ENCODE data around the gene TSEN2.

Gene TSEN2

DNA sequence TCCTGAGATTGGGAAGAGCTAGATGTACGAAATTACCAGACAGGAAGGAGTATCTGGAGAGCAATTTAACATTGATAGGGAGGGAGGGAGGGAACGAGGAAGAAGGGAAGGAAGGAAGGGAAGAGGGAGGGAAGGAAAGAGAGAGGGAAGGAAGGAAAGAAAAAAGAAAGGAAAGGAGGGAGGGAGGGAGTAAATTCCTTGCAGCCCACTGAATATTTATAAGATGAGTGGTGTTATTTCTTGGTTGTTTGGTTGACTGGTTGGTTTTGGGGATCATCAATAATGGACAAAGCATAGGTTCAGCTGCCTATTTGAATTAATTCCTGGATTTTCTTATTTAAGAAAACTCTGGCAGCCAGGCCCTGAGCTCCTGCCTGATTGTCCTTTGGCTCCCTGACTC, 15.5 kb upstream of the TSEN2 start:
- TF ChIP-seq, protein P1, sequence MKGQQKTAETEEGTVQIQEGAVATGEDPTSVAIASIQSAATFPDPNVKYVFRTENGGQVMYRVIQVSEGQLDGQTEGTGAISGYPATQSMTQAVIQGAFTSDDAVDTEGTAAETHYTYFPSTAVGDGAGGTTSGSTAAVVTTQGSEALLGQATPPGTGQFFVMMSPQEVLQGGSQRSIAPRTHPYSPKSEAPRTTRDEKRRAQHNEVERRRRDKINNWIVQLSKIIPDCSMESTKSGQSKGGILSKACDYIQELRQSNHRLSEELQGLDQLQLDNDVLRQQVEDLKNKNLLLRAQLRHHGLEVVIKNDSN (IDR thresholded peaks at IDR 0.05), result no peak
- TF ChIP-seq TCF12 (IDR thresholded peaks at IDR 0.05; ENCODE audit: low read depth) (no peak), EGR1 (IDR thresholded peaks at IDR 0.05) (no peak), EP300 (IDR thresholded peaks at IDR 0.05; ENCODE audit: borderline replicate concordance) (no peak), TAF1 (IDR thresholded peaks at IDR 0.05; ENCODE audit: low read depth) (no peak), ZBTB7A (IDR thresholded peaks at IDR 0.05; ENCODE audit: low read depth) (no peak)
- TF ChIP-seq, protein P2, sequence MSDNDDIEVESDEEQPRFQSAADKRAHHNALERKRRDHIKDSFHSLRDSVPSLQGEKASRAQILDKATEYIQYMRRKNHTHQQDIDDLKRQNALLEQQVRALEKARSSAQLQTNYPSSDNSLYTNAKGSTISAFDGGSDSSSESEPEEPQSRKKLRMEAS (IDR thresholded peaks at IDR 0.05), result no peak

DNA sequence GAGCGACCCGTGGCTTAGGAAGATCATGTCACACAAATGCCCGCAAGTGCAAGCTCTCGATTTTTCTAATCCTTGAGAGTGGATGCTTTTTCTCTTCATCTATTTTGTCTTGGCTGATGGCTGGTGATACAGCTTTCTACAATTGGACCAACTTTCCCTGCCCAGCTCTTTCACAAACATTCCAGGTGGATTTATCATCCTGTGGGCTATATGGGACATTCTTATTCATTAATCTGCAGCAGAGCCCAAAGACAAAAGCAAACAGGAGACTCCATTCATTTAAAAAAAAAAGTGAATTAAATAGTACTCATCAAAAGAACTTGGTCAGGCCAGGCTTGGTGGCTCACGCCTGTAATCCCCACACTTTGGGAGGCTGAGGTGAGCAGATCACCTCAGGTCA, 14.2 kb upstream of the TSEN2 start:
- TF ChIP-seq EP300 (IDR thresholded peaks at IDR 0.05; ENCODE audit: borderline replicate concordance) (no peak), ZBTB7A (IDR thresholded peaks at IDR 0.05; ENCODE audit: low read depth) (no peak), CEBPB (IDR thresholded peaks at IDR 0.05) (no peak), RAD21 (IDR thresholded peaks at IDR 0.05; ENCODE audit: low read depth) (no peak), TCF12 (IDR thresholded peaks at IDR 0.05; ENCODE audit: low read depth) (no peak)
- TF ChIP-seq, protein P3, sequence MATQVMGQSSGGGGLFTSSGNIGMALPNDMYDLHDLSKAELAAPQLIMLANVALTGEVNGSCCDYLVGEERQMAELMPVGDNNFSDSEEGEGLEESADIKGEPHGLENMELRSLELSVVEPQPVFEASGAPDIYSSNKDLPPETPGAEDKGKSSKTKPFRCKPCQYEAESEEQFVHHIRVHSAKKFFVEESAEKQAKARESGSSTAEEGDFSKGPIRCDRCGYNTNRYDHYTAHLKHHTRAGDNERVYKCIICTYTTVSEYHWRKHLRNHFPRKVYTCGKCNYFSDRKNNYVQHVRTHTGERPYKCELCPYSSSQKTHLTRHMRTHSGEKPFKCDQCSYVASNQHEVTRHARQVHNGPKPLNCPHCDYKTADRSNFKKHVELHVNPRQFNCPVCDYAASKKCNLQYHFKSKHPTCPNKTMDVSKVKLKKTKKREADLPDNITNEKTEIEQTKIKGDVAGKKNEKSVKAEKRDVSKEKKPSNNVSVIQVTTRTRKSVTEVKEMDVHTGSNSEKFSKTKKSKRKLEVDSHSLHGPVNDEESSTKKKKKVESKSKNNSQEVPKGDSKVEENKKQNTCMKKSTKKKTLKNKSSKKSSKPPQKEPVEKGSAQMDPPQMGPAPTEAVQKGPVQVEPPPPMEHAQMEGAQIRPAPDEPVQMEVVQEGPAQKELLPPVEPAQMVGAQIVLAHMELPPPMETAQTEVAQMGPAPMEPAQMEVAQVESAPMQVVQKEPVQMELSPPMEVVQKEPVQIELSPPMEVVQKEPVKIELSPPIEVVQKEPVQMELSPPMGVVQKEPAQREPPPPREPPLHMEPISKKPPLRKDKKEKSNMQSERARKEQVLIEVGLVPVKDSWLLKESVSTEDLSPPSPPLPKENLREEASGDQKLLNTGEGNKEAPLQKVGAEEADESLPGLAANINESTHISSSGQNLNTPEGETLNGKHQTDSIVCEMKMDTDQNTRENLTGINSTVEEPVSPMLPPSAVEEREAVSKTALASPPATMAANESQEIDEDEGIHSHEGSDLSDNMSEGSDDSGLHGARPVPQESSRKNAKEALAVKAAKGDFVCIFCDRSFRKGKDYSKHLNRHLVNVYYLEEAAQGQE (IDR thresholded peaks at IDR 0.05; ENCODE audit: low read depth), result no peak
- TF ChIP-seq, protein P1 (IDR thresholded peaks at IDR 0.05), result no peak

DNA sequence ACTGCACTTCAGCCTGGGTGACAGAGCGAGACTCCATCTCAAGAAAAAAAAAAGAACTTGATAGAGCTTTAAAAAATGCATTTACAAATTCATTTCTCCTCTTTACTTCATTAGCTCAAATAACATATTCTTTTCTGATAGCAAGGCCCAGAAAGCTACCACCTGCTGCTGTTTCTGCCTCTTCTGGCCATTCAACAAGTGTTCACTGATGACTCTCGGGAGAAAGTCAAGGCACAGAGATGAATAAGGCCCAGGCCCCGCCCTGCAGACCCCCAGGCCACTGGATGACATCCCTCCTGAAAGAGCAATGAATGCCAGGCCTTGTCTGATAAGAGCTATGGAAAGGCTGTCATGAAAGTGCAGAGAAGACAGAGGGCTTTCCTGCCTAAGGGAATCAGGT, 13.6 kb upstream of the TSEN2 start:
- no peak for TF ChIP-seq TEAD4 (IDR thresholded peaks at IDR 0.05)
- TF ChIP-seq, protein P1 (IDR thresholded peaks at IDR 0.05), result no peak
- no peak for TF ChIP-seq TAF1 (IDR thresholded peaks at IDR 0.05; ENCODE audit: low read depth)
- no peak for TF ChIP-seq RAD21 (IDR thresholded peaks at IDR 0.05; ENCODE audit: low read depth)
- TF ChIP-seq, protein P2 (IDR thresholded peaks at IDR 0.05), result no peak
- no peak for TF ChIP-seq FOXM1 (IDR thresholded peaks at IDR 0.05; ENCODE audit: borderline replicate concordance, low read depth)
- TF ChIP-seq, protein P3 (IDR thresholded peaks at IDR 0.05; ENCODE audit: low read depth), result no peak
- no peak for TF ChIP-seq NFIC (IDR thresholded peaks at IDR 0.05)
- no peak for TF ChIP-seq CEBPB (IDR thresholded peaks at IDR 0.05)
- no peak for TF ChIP-seq EGR1 (IDR thresholded peaks at IDR 0.05)
- TF ChIP-seq YY1 (IDR thresholded peaks at IDR 0.05; ENCODE audit: low read depth), result no peak
- no peak for TF ChIP-seq ZBTB7A (IDR thresholded peaks at IDR 0.05; ENCODE audit: low read depth)
- TF ChIP-seq TCF12 (IDR thresholded peaks at IDR 0.05; ENCODE audit: low read depth), result no peak
- TF ChIP-seq EP300 (IDR thresholded peaks at IDR 0.05; ENCODE audit: borderline replicate concordance), result no peak
- no peak for TF ChIP-seq CREB1 (IDR thresholded peaks at IDR 0.05; ENCODE audit: low read depth)

DNA sequence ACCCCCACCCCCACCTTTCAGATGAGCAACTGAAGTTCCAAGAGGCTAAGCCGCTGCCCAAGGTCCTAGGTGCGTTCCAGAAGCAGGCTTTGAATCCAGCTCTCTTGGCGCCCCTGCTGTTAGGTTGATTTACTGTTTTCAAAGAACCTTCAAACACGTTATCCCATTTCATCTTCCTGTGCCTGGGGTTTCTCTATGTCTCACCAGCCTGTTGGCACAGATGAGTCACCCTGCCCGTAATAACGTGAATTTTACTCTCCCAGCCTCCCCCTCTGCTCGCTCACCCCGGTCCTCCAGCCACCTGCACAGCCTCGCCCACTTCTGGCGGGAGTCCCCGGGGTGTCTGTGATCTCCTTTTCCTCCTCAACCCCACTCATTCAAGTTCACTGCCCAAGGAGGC, 13.0 kb upstream of the TSEN2 start:
- peak; percentile 14; the same call in 1 of the 2 replicates for TF ChIP-seq RAD21 (IDR thresholded peaks at IDR 0.05; ENCODE audit: low read depth)
- TF ChIP-seq EP300 (IDR thresholded peaks at IDR 0.05; ENCODE audit: borderline replicate concordance), result no peak
- no peak for TF ChIP-seq TAF1 (IDR thresholded peaks at IDR 0.05; ENCODE audit: low read depth)
- TF ChIP-seq, protein P3 (IDR thresholded peaks at IDR 0.05; ENCODE audit: low read depth), result peak; percentile 41; the same call in 1 of the 2 replicates

All from Ishikawa (cell line).